ENCODE data around the gene COQ8B.
"Not testable (repeated sequence)": the region's sequence is repeated elsewhere in the genome, so short reads cannot be mapped to it uniquely, and the experiment has no call there.

The COQ8B gene

GRCh38 chr19:40663695-40664692 lies 52.7 kb downstream of the COQ8B start:
- no peak for DNase-seq

- peak; percentile 89 for DNase-seq
These were observed 53.6 kb downstream of the COQ8B start for GRCh38 chr19:40662925-40663694.

- no peak for DNase-seq
These were observed 55.1 kb downstream of the COQ8B start for GRCh38 chr19:40661616-40662015.

GRCh38 chr19:40659566-40659965 lies 57.1 kb downstream of the COQ8B start:
- no peak for DNase-seq

- DNase-seq = no peak
These were observed 57.6 kb downstream of the COQ8B start for GRCh38 chr19:40659116-40659515.

- no peak for DNase-seq
These were observed 58.7 kb downstream of the COQ8B start for GRCh38 chr19:40658031-40658430.

- DNase-seq = not testable (repeated sequence)
These were observed 61.0 kb downstream of the COQ8B start for GRCh38 chr19:40655684-40656083.

GRCh38 chr19:40652303-40652702 lies 64.4 kb downstream of the COQ8B start:
- DNase-seq = not testable (repeated sequence)

- no peak for DNase-seq
These were observed 65.9 kb downstream of the COQ8B start for GRCh38 chr19:40650749-40651305.

- not testable (repeated sequence) for DNase-seq
These were observed 66.6 kb downstream of the COQ8B start for GRCh38 chr19:40649903-40650675.

- no peak for DNase-seq
These were observed 69.9 kb downstream of the COQ8B start for GRCh38 chr19:40646743-40647254.

- DNase-seq = no peak
These were observed 73.9 kb downstream of the COQ8B start for GRCh38 chr19:40642757-40643305.

GRCh38 chr19:40642051-40642706 lies 74.5 kb downstream of the COQ8B start:
- no peak for DNase-seq
